Activated CD4-positive, CD25-positive, alpha-beta regulatory T cell treated with anti-CD3 and anti-CD28 coated beads, Interleukin-2, amount 50 U/mL, for 72 hours (primary cell): ENCODE results near the gene PPP1R3E.
A peak's percentile ranks its signal among the peaks of the same experiment; 100 is the strongest.
"Not testable (repeated sequence)": the region's sequence is repeated elsewhere in the genome, so short reads cannot be mapped to it uniquely, and the experiment has no call there.

Source experiments
- DNase-seq: peaks from one replicate; pipeline ENCODE4 v3.0.0; 2021

PPP1R3E gene

GRCh38 chr14:23297096-23297495 lies 5.6 kb downstream of the PPP1R3E start:
- DNase-seq, result no peak

GRCh38 chr14:23296012-23296777 lies 6.5 kb downstream of the PPP1R3E start:
- DNase-seq, result no peak

GRCh38 chr14:23294734-23295561 lies 7.7 kb downstream of the PPP1R3E start:
- peak; percentile 63 for DNase-seq

- no peak for DNase-seq
These were observed 15.7 kb downstream of the PPP1R3E start for GRCh38 chr14:23286902-23287479.

GRCh38 chr14:23286020-23286901 lies 16.4 kb downstream of the PPP1R3E start, which contains the start of gene HOMEZ:
HOMEZ (minus strand) TSS chr14:23286132; CDS start chr14:23285952, 180 bp downstream.
- DNase-seq, result peak; percentile 97

- no peak for DNase-seq
These were observed 17.1 kb downstream of the PPP1R3E start for GRCh38 chr14:23285530-23286019.

- DNase-seq, result no peak
These were observed 17.8 kb downstream of the PPP1R3E start for GRCh38 chr14:23284654-23285529.

- no peak for DNase-seq
These were observed 21.4 kb downstream of the PPP1R3E start for GRCh38 chr14:23281247-23281646.

- DNase-seq, result not testable (repeated sequence)
These were observed 24.7 kb downstream of the PPP1R3E start for GRCh38 chr14:23277928-23278327.

GRCh38 chr14:23277189-23277588 lies 25.5 kb downstream of the PPP1R3E start:
- DNase-seq, result no peak

- DNase-seq, result no peak
These were observed 27.2 kb downstream of the PPP1R3E start for GRCh38 chr14:23275412-23275811.

- DNase-seq, result no peak
These were observed 33.5 kb downstream of the PPP1R3E start for GRCh38 chr14:23269193-23269592.

- DNase-seq, result not testable (repeated sequence)
These were observed 41.8 kb downstream of the PPP1R3E start for GRCh38 chr14:23260849-23261248.

GRCh38 chr14:23259426-23259825 lies 43.2 kb downstream of the PPP1R3E start:
- no peak for DNase-seq

- no peak for DNase-seq
These were observed 44.4 kb downstream of the PPP1R3E start for GRCh38 chr14:23258256-23258655.

- DNase-seq, result no peak
These were observed 50.0 kb downstream of the PPP1R3E start for GRCh38 chr14:23252420-23253333.

- DNase-seq, result no peak
These were observed 50.7 kb downstream of the PPP1R3E start for GRCh38 chr14:23252006-23252405.

- DNase-seq, result no peak
These were observed 52.8 kb downstream of the PPP1R3E start for GRCh38 chr14:23249824-23250223.

- no peak for DNase-seq
These were observed 54.1 kb downstream of the PPP1R3E start for GRCh38 chr14:23248601-23249000.
